HG02943 (cell line): Measurements from ENCODE around the gene SECISBP2L.
"Not testable (repeated sequence)": the region's sequence is repeated elsewhere in the genome, so short reads cannot be mapped to it uniquely, and the experiment has no call there.

Experiments used
- ATAC-seq: cut with Tn5 transposase; IDR thresholded peaks from one replicate; pipeline ENCODE4 v1.9.1; 2021; ENCODE audit warnings: mild to moderate bottlenecking, low read depth, moderate library complexity; ENCODE audit not compliant: unreplicated experiment

SECISBP2L gene

GRCh38 chr15:48999314-48999713 is 46.9 kb downstream of the SECISBP2L start:
- ATAC-seq = no peak

GRCh38 chr15:48996276-48996675 is 50.0 kb downstream of the SECISBP2L start:
- no peak for ATAC-seq

DNA sequence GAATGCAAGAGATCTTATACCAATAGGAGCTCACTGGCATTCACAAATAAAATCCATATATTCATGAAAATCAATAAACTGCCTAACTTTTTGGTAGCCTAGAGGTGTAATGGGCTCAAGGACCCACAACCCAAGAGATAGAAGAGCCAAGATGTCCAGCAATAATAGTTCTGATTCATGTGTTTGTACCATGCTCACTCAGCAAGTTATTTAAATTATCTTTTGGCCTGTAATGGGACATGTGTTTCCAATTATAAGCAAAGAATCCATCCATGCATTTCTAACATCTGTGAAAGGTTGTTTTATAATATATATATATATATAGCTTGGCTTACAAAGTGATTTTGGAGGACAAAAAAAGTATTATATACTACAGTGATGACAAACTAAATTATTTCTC is 52.9 kb downstream of the SECISBP2L start:
- no peak for ATAC-seq

GRCh38 chr15:48992545-48992944 is 53.7 kb downstream of the SECISBP2L start:
- no peak for ATAC-seq

DNA sequence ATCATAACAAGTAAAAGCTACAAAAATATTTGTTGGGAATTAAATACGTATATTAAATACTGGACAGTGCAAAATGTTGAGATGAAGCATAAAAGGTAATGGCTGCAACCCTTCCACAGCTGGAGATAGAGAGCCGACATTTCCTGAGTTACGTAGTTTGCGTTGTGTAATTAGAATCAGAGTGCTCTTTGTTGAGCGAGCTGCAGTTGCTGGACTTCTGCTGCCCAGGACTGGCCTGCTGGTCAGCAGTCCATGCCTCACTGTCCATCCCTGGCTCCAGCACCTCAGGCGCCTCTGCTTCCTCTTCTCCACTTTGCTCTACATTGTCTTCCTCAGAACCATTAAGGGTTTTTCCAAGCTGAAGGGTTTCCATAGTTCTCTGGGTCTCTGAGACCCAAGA is 54.1 kb downstream of the SECISBP2L start:
- ATAC-seq = no peak

DNA sequence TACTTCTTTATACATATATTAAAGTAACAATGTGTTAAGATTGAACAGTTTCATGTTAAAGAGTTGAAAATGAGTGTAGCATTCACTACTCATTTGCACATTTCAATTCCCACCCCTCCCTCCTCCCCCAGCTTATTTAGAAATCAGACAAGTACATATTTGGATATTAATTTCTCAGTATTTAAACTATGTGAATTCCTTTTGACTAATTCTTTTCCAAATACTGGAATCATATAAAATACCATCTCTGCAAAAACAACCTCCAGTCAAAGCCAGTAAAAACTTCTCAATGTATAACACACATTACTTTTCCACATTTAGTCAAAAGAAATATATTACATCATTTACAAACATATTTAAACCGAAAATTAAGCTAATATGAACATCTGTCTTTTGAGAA is 57.1 kb downstream of the SECISBP2L start:
- no peak for ATAC-seq

- no peak for ATAC-seq
These were observed 59.1 kb downstream of the SECISBP2L start for GRCh38 chr15:48987142-48987541.

DNA sequence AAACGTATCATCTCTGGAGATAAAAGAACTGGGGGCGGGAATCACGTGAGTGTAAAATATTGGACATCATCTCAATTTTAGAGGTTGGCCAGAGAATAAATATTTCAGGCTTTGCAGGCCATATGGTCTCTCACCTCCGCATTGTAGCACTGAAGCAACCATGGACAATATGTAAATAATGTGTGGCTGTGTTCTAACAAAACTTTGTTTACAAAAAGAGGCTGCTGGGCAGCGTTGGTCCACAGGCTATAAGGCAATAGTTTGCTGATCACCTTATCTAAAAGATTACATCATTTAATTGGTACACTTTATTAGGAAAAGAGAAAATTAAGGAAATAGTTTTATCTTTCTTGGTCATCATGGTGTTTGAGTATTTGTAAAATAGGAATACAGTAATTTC is 60.0 kb downstream of the SECISBP2L start:
- ATAC-seq = no peak

DNA sequence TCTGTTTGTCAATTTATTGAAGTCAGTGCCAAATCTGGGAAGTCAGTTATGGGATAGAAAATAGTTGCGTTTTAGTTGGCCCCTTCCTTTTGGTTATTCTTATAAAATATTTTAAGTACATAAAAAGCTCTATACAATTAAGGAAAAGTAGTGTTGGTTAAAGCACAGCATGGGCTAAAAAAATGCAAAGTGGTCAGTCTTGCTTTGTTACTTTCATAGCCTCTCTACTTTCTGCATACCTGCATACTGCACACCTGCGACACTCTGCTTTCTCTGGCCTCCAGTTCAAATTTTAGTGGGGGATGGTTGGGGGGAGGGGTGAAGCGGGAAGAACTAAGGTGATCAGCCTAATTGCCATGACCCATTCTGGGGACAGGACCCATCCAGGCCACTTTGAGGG is 60.7 kb downstream of the SECISBP2L start:
- no peak for ATAC-seq

DNA sequence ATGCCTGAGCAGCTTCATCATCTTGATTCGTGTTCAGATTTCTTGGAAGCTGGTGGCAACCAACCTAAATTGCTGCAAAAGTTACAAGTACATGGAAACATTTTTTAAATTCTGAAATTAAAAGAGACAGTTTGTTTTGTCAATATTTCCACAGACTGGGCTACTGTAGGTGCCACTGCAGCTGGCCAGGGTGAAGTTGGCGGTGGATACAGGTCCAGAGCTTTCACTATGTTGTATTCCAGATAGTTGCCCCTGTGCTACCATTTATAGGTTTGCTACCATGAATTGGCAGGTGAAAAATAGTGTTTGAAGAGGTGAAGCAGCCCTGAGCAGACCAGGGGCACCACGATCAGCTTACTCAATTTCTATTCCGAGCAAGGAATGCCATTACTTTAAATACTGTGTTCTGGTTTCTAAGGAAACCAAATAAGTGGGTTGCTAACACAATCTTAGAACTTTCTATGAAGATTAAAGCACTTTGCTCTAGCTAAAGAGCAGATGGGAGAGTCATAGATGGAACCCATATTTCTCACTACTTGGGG is 61.4 kb downstream of the SECISBP2L start:
- ATAC-seq = no peak

GRCh38 chr15:48984021-48984710 is 62.1 kb downstream of the SECISBP2L start:
- ATAC-seq = no peak

GRCh38 chr15:48983300-48983699 is 62.9 kb downstream of the SECISBP2L start:
- no peak for ATAC-seq

GRCh38 chr15:48981941-48982340 is 64.3 kb downstream of the SECISBP2L start:
- no peak for ATAC-seq

GRCh38 chr15:48978638-48979037 is 67.6 kb downstream of the SECISBP2L start:
- ATAC-seq = no peak

- ATAC-seq = no peak
These were observed 69.7 kb downstream of the SECISBP2L start for GRCh38 chr15:48976444-48977088.

DNA sequence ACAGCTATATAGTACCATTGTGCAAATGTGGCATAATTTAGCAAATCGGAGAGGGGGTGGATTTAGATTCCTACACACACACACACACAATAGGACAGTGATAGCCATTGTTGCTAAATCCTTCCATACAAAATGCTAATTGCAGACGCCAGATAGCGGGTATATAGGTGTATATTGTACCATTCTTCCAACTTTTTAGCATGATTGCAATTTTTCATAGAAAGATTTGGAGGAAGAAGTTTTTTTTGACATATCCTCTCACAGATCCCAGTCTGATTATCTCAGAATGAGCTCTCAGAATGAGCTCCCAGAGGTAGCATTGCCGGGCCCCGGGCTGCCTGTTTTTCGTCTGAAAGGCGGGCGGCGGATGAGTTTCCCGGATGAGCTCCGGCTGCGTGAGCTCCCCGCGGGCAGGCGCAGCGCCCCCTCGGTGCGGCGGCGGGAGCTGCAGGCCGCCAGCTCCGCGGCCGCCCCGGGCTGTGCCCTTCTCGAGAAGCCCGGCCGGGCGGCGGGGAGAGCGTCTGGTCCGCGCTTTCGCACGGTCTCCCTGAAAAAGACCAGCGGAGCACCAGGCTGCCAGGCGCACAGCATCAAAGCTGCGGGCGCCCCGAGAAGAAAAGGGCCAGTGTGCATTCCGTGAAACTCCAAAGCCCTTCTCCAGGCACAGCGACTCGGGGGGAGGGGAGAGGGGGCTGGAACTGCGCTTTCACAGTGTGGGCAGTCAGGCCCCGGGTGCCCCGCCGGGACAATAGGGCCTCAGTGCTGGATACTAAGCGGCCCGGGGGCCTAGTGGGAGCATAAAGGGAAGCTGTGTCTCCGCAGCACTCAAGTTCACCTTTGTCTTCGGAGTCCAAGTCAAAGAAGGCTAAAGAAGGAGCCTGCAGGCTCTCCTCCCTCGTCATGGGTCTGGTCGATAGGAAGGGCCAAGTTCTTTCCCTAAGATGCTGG is 70.5 kb downstream of the SECISBP2L start:
- peak; percentile 83 for ATAC-seq

DNA sequence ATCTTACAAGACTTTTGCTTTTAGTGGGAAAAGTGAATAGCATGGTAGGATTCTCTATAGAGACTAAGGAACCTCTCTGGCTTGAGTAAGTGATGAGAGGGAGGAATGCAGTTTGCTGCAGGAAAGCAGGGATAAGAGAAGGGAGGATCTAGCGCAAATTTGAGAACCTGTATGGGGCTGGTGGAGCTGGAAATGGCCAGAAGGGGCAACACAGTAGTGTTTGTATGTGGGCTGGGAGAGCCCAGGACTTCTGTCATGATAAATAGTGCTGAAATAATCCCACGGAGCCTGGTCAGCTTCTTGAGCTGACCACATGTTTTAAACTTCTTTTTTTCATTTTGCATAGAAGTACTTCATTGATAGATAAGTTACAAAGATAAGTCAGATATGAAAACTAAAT is 71.4 kb downstream of the SECISBP2L start:
- no peak for ATAC-seq

DNA sequence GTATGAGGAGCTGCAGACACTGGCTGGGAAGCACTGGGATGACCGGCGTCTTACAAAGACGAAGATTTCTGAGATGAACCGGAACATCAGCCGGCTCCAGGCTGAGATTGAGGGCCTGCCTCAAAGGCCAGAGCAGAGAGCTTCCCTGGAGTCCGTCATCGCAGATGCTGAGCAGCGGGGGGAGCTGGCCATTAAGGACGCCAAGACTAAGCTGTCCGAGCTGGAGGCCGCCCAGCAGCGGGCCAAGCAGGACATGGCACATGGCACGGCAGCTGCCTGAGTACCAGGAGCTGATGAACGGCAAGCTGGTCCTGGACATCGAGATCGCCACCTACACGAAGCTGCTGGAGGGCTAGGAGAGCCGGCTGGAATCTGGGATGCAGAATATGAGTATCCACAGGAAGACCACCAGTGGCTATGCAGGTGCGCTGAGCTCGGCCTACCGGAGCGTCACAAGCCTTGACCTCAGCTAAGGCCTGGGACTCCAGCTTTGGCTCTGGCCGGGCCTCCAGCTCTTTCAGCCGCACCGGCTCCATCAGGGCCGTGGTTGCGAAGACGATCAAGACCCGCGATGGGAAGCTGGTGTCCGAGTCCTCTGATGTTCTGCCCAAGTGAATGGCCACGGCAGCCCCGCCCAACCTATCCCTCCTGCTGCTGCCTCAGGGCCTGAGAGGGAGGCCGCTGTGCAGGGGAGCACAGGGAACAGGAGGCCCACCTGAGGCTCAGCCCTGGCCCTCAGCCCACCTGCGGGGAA is 73.3 kb downstream of the SECISBP2L start:
- no peak for ATAC-seq

DNA sequence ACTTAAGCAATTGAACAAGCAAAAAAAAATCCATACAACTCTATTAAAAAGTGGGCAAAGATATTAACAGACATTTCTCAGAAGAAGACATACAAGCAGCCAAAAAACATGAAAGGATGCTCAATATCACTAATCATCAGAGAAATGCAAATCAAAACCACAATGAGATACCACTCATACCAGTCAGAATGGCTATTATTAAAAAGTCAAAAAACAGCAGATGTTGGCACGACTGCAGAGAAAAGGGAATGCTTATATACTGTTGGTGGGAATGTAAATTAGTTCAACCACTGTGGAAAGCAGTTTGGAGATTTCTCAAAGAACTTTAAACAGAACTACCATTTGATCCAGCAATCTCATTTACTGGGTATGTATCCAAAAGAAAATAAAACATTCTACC is 75.3 kb downstream of the SECISBP2L start:
- ATAC-seq = not testable (repeated sequence)

GRCh38 chr15:48968066-48968465 is 78.2 kb downstream of the SECISBP2L start:
- ATAC-seq = no peak
